GM12864 (cell line): Measurements from ENCODE around the gene CD300C.
"Not testable (repeated sequence)": the region's sequence is repeated elsewhere in the genome, so short reads cannot be mapped to it uniquely, and the experiment has no call there.

Experiments used
- DNase-seq: peaks from one replicate; pipeline ENCODE4 v3.0.0-alpha.2; 2011; ENCODE audit warnings: low read depth
- H3K4me3 ChIP-seq: 2 replicates; pipeline ENCODE4 v1.5.1; 2011; ENCODE audit warnings: mild to moderate bottlenecking, low read depth, low read length, control low read depth
- CTCF ChIP-seq: IDR thresholded peaks from 2 replicates; pipeline ENCODE4 v1.5.1; 2011; ENCODE audit warnings: low read depth, mild to moderate bottlenecking, moderate library complexity, low read length, control low read depth, inconsistent platforms; ENCODE audit errors: missing control alignments

Gene CD300C

DNA sequence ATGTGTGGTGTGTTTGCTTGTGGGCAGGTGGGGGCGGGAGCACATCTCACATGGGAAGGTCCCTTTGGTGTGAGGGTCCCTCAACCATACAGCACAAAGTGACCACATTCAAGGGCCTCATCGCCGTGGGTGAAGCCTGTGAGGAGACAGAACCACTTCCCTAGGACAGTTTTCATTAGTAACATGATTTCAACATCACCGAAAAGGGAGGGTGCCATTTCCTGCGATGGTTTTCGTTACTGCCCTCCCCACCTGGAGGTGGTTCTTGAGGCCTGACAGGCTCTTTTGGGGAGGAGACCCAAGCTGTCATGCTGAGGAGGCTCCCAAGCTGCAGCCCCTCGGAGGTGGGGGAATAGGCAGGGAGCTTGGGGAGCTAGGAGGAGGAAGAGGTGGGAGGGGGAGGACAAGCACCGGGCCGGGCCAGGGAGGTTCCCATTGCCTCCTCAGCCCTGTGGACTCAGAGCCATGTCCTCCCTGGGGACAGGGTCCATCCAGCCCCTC is 24.2 kb downstream of the CD300C start:
- DNase-seq, result no peak
- TF ChIP-seq CTCF, result no peak
- H3K4me3 ChIP-seq, result no peak overlapping the region

DNA sequence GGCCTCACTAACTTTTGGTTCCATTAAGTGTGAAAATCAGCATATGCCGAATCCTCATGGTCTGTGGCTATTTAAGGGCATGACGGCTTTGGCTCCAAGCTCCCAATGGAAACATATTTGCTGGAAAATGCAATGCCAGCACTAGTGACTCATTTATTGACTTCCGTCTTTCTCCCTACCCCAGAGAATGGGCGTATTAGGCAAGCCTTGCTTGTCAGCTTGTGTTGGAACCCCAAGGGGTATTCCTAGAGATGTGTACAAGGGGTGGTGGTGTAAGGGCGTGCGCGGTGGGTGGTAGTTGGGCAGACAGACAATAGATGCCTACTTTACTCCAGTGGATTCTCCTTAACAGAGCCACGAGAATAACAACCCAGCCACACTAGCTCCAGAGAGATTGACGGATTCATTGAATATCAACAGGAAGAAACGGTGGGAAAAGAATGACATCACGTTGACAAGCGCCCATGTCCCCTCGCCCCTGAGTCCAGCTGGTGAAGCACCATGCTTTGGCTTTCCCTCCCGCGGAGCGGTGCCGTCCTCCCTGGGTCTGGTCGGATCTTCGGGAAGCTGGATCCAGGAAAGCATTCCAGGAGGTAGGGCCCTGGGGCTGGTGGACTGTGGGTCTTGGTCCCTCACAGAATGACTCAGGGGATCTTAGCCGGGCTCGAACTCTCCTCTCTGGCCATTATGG is 25.0 kb downstream of the CD300C start:
- TF ChIP-seq CTCF, result no peak
- no peak for DNase-seq
- H3K4me3 ChIP-seq, result no peak overlapping the region

GRCh38 chr17:74520016-74520434 is 25.9 kb downstream of the CD300C start:
- TF ChIP-seq CTCF, result no peak
- DNase-seq, result no peak
- H3K4me3 ChIP-seq, result no peak overlapping the region

GRCh38 chr17:74518413-74518981 is 27.4 kb downstream of the CD300C start:
- not testable (repeated sequence) for DNase-seq, H3K4me3 ChIP-seq

- no peak for TF ChIP-seq CTCF
- no peak for DNase-seq
- no peak overlapping the region for H3K4me3 ChIP-seq
Observed at GRCh38 chr17:74516561-74517328, 29.2 kb downstream of the CD300C start.

DNA sequence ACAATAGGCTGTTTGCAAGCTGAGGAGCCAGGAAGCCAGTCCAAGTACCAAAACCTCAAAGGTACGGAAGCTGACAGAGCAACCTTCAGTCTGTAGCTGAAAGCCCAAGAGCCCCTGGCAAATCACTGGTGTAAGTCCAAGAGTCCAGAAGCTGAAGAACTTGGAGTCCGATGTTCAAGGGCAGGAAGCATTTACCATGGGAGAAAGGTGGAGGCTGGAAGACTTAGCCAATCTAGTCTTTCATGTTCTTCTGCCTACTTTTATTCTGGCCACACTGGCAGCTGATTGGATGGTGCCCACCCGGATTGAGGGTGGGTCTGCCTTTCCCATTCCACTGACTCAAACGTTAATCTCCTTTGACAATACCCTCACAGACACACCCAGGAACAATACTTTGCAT is 30.0 kb downstream of the CD300C start:
- TF ChIP-seq CTCF, result no peak
- H3K4me3 ChIP-seq, result no peak overlapping the region
- DNase-seq, result no peak

DNA sequence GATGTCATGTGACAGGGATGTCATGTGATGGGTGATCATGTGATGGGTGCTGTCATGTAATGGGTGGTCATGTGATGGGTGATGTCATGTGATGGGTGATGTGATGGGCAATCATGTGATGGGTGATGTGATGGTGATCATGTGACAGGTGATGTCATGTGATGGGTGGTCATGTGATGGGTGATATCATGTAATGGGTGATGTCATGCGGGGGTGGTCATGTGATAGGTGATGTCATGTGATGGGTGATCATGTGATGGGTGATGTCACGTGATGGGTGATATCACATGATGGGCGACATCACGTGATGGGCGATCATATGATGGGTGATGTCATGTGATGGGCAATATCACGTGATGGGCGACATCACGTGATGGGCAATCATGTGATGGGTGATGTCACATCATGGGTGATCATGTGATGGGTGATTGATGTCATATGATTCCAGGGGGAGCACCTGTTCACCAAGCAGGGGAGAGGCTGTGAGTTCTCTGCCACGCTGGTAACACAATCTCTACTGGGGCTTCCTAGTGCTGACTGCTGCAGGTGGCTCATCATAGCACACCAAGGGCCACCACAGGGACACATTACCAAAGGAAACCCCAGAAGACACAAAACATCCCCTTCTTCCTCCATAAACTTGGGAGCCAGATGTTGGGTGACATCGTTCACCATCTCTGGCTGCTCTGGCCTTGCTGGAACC is 31.1 kb downstream of the CD300C start:
- no peak overlapping the region for H3K4me3 ChIP-seq
- no peak for TF ChIP-seq CTCF
- no peak for DNase-seq
